Cardiac fibroblast (primary cell): ENCODE results near the gene GDF10.

ENCODE experiments used
- DNase-seq, 2 donors: peaks; one replicate each; pipeline versions ENCODE4 v3.0.0 to v3.0.0-alpha.2; 2010; ENCODE audit warnings: low read depth in 2 of 2
- H3K4me3 ChIP-seq, 2 donors: replicated peaks in 1 of 2; 1 replicate in 1 of 2; 2 replicates in 1 of 2; pipeline ENCODE4 v1.5.1; 2011; ENCODE audit warnings: low read depth in 2 of 2, low read length in 2 of 2, mild to moderate bottlenecking in 2 of 2, moderate library complexity in 1 of 2
- TF ChIP-seq, protein P1 (sequence below): IDR thresholded peaks from one replicate; pipeline ENCODE4 v1.5.1; 2011; ENCODE audit warnings: low read depth, mild to moderate bottlenecking, low read length, inconsistent platforms

Gene GDF10

DNA sequence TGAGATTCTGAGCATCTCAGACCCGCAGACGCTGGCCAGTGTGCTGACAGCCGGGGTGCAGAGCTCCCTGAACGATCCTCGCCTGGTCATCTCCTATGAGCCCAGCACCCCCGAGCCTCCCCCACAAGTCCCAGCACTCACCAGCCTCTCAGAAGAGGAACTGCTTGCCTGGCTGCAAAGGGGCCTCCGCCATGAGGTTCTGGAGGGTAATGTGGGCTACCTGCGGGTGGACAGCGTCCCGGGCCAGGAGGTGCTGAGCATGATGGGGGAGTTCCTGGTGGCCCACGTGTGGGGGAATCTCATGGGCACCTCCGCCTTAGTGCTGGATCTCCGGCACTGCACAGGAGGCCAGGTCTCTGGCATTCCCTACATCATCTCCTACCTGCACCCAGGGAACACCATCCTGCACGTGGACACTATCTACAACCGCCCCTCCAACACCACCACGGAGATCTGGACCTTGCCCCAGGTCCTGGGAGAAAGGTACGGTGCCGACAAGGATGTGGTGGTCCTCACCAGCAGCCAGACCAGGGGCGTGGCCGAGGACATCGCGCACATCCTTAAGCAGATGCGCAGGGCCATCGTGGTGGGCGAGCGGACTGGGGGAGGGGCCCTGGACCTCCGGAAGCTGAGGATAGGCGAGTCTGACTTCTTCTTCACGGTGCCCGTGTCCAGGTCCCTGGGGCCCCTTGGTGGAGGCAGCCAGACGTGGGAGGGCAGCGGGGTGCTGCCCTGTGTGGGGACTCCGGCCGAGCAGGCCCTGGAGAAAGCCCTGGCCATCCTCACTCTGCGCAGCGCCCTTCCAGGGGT, 48.9 kb downstream of the GDF10 start:
- no peak for DNase-seq
- TF ChIP-seq, protein P1, sequence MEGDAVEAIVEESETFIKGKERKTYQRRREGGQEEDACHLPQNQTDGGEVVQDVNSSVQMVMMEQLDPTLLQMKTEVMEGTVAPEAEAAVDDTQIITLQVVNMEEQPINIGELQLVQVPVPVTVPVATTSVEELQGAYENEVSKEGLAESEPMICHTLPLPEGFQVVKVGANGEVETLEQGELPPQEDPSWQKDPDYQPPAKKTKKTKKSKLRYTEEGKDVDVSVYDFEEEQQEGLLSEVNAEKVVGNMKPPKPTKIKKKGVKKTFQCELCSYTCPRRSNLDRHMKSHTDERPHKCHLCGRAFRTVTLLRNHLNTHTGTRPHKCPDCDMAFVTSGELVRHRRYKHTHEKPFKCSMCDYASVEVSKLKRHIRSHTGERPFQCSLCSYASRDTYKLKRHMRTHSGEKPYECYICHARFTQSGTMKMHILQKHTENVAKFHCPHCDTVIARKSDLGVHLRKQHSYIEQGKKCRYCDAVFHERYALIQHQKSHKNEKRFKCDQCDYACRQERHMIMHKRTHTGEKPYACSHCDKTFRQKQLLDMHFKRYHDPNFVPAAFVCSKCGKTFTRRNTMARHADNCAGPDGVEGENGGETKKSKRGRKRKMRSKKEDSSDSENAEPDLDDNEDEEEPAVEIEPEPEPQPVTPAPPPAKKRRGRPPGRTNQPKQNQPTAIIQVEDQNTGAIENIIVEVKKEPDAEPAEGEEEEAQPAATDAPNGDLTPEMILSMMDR = no peak
- no peak overlapping the region for H3K4me3 ChIP-seq

GRCh38 chr10:47349516-47349915, 49.5 kb downstream of the GDF10 start:
- TF ChIP-seq, protein P1 = no peak
- no peak for DNase-seq
- H3K4me3 ChIP-seq = no peak overlapping the region

DNA sequence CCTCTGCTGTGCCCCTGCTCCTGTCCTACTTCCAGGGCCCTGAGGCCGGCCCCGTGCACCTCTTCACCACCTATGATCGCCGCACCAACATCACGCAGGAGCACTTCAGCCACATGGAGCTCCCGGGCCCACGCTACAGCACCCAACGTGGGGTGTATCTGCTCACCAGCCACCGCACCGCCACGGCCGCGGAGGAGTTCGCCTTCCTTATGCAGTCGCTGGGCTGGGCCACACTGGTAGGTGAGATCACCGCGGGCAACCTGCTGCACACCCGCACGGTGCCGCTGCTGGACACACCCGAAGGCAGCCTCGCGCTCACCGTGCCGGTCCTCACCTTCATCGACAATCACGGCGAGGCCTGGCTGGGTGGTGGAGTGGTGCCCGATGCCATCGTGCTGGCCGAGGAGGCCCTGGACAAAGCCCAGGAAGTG, 50.0 kb downstream of the GDF10 start:
- DNase-seq = no peak
- H3K4me3 ChIP-seq = no peak overlapping the region
- TF ChIP-seq, protein P1 = no peak

DNA sequence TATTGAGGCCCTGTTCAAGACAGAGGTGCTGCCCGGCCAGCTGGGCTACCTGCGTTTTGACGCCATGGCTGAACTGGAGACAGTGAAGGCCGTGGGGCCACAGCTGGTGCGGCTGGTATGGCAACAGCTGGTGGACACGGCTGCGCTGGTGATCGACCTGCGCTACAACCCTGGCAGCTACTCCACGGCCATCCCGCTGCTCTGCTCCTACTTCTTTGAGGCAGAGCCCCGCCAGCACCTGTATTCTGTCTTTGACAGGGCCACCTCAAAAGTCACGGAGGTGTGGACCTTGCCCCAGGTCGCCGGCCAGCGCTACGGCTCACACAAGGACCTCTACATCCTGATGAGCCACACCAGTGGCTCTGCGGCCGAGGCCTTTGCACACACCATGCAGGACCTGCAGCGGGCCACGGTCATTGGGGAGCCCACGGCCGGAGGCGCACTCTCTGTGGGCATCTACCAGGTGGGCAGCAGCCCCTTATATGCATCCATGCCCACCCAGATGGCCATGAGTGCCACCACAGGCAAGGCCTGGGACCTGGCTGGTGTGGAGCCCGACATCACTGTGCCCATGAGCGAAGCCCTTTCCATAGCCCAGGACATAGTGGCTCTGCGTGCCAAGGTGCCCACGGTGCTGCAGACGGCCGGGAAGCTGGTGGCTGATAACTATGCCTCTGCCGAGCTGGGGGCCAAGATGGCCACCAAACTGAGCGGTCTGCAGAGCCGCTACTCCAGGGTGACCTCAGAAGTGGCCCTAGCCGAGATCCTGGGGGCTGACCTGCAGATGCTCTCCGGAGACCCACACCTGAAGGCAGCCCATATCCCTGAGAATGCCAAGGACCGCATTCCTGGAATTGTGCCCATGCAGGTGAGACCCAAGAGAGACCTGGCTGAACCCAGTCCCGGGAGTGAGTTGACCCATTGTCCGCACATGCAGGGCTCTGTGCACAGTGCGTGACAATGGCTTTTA, 51.0 kb downstream of the GDF10 start:
- DNase-seq = no peak
- H3K4me3 ChIP-seq = no peak overlapping the region

GRCh38 chr10:47351899-47352815, 52.2 kb downstream of the GDF10 start:
- TF ChIP-seq, protein P1 = no peak
- H3K4me3 ChIP-seq = no peak overlapping the region
- DNase-seq = no peak

More for the DNA sequence above, 51.0 kb downstream of the GDF10 start:
- TF ChIP-seq, protein P1 = no peak

DNA sequence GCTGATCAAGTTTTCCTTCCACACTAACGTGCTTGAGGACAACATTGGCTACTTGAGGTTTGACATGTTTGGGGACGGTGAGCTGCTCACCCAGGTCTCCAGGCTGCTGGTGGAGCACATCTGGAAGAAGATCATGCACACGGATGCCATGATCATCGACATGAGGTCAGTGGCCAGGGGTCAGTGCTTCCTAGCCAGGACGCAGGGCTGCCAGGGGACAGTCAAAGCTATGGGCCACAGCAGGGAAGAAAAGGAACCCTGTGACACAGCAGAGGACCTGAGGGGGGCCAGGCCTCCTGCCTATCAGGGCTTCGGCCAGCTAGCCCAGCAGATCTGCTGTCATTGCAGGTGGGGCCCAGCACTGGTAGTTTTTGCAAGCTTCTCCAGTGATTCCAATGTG, 53.4 kb downstream of the GDF10 start:
- TF ChIP-seq, protein P1 = no peak
- H3K4me3 ChIP-seq = no peak overlapping the region
- DNase-seq = no peak
